GM21619 (cell line): ENCODE results near the gene SEMA4C.

ENCODE experiments used
- ATAC-seq: cut with Tn5 transposase; IDR thresholded peaks from one replicate; pipeline ENCODE4 v1.9.1; 2021; ENCODE audit not compliant: unreplicated experiment

SEMA4C gene

DNA sequence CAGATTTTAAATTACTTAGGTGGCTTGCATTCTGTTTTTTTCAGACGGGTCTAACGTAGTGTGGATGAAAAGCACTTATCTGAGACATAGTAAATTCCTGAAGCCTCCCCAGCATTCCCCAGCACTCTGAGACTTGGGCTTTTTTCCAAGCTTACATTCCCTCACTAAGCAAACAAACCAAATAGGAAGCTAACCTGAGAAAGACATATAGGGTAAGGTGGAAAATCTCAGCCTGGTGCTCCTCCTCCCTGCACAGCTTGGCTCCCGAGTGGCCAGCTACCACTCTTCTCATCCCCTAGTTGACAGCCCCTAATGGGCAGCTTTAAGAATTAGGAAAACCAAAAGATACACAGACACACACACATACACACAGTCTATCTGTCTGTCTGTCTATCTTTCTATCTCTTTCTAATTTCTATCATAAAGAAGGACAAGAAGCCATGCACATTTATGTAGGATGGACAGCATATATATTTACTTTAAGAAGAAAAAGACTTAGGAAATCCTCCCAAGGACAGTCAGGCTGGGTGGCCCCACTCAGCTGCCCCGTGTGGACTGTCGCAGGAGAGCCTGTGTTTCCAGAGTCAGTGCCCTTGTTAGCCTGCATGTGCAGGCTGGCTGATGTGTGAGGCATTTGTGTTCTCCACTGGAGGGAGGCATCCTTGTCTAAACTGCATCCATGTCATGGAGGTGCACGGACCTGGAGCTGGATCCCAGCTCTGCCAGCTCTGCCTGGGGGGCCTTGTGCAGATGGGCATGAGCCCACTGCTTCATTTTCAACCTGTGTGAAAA is 45.6 kb downstream of the SEMA4C start:
- ATAC-seq, result no peak

GRCh38 chr2:96823198-96823597 is 46.7 kb downstream of the SEMA4C start:
- ATAC-seq, result no peak

DNA sequence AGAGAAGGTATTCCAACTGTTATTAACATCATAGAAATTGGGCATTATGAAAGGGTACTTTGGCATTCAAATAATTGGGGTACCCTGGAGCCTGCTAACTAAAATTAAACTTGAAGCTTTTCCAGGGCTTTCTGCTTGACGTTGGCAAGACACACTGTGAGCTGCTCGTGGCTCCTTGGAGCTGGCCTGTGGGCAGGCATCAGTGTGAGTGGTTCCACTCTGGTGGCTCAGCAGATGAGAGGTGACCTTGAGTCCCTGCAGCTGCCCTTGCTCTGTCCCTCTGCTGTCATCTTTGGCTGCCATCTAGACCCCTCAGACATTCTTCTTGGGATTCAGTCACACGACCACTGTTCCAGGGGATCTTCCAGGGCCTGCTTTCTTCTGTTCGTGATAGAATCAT is 47.1 kb downstream of the SEMA4C start:
- no peak for ATAC-seq

DNA sequence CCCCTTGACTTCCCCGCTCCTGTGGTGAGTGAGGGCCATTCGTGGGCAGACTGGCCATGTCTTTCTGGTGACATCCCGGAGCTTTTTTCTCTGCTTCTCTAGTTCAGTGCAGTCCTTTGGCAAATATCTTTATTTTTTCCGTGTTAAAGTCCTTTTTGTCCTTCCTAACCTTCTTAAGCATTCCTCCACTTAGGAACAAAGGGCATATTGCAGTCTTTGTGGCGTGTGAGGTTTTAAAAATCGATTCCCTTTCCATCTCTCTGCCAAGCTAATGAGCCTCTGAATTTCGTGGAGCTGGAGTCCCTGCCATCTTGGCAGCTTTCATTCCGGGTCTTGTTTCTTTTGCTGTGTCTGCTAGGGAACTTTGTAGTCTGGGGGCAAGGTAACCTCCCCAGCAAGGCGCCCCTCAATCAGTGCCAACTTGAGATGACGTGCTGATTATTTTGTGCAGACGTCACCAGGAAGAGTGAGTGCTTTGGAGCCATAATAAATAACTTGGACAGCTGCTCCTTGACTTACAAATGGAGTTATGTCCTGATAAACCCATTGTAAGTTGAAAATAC is 48.7 kb downstream of the SEMA4C start:
- ATAC-seq, result no peak

DNA sequence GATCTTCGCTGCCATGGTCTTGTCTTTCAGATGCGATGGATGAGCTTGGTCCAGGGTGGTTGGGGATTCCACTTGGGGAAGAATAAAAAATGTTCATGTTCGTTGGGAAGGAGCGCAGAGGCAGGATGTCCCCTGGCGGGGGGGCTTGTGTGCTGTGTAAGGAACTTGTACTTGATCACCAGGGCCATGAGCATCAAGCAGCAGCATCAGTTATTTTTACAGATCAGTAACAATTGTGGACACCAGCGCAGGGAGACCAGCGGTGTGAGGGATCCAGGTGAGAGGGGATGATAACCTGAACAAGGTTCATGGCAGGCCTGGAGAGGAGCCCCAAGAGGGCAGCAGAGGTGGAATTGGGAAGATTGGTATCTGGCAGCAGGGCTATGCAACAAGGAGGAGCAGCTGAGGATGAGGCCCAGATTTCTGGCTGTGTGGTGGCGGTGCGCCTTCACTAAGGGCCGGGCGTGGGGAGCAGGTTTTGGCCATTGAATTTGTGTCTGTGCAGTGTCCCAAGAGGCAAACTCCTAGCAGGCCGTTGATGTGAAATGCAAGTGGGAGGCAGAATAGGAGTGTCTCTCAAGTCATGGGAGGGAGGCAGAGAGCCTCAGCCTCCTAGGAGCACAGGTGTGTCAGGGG is 49.9 kb downstream of the SEMA4C start:
- no peak for ATAC-seq

DNA sequence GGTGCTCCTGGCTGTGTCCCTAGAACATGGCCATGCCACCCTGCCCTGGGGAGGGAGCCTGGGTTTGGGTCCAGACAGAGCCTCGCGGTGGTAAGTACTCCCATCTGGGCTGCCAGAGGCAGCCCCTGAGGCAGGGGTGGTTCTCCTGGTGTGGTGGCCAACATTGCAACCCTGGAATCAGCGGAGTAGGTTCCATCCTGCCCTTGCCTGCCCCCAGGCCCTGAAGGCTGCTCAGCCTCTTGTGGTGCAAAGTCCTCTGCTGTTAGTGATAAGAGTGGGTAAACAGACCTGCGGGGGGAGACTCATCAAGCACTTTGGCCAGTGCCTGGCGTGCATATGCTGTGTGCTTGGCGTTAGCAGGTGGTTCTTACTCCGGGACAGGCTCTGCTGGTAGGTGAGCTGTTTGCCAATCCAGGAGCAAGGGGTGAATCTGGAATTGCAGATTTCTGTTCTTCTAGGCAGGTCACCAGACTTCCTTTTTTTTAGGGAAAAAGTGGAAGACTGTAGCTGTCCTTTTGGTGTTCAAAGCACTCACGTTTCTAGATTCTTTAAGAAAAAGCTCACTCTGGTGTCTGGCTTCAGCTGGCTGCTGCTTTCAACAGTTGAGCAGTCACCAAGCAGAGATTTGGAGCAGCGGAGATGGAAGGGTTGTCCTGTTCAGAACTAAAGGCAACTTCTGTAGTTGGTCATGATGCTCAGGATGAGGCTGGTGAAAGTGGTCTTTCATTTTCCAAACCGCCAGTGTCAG is 50.6 kb downstream of the SEMA4C start:
- no peak for ATAC-seq

- no peak for ATAC-seq
These were observed 52.0 kb downstream of the SEMA4C start for GRCh38 chr2:96817882-96818281.

DNA sequence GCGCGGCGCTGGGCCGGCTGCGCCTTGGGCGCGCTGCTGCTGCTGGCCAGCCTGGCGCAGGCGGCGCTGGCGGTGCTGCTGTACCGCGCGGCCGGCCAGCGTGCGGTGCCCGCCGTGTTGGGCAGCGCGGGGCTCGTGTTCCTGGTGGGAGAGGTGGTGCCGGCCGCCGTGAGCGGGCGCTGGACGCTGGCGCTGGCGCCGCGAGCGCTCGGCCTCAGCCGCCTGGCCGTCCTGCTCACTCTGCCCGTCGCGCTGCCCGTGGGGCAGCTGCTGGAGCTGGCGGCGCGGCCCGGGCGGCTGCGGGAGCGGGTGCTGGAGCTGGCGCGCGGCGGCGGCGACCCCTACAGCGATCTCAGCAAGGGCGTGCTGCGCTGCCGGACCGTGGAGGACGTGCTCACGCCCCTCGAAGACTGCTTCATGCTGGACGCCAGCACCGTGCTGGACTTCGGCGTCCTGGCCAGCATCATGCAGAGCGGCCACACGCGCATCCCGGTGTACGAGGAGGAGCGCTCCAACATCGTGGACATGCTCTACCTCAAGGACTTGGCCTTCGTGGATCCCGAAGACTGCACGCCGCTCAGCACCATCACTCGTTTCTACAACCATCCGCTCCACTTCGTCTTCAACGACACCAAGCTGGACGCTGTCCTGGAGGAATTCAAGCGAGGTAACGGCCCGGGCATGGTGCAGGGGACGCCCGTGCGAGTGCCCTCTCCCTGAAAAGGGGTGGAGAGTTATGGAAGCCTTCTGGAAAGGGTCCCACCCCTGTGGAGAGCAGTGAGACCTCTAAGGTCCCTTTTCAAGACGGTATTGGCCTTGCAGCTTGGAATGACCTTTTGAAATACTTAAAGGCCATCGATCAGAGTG is 52.8 kb downstream of the SEMA4C start:
- ATAC-seq, result no peak

- peak; percentile 90 for ATAC-seq
These were observed 53.6 kb downstream of the SEMA4C start, which contains the start of gene CNNM3 for GRCh38 chr2:96816127-96816835. Gene CNNM3 (plus strand): TSS chr2:96816268. CDS start chr2:96816278, 10 bp downstream.

- no peak for ATAC-seq
These were observed 54.4 kb downstream of the SEMA4C start for GRCh38 chr2:96815326-96816126.

DNA sequence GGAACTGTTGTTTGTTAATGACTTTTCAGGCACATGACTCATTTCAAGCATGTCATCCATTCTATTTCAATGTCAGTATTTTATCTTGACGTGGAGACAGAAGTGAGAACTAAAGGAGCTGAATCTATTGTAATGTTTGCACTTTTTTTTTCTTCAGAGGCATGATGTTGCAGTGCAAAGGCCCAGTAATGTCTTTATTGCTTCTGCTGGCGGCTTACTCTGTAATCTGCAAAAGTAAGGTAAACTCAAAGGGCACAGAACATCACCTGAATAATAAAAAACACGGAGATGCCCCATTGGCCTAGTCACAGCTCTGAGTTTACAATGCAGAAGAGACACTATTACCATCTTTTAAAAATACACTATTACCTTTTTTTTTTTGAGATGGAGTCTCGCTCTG is 56.2 kb downstream of the SEMA4C start:
- no peak for ATAC-seq

DNA sequence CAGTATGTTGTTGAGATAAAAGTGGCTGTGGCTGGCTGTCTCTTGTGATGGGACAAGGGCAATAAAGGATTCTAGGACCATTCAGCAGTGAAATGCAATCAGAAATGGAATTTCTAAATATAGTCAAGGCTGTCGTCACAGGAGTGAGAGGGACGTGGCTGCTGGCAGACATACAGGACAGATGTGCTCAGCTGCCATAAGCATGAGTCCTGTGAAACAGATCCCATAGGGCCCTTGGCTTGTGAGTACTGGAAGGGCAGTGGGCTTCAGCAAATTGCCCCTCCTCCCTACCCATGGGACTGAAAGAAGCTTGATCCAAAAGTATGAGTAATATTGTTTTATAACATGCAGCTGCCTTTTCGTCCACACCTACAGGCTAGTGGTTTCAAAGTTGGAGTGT is 58.0 kb downstream of the SEMA4C start:
- ATAC-seq, result no peak

DNA sequence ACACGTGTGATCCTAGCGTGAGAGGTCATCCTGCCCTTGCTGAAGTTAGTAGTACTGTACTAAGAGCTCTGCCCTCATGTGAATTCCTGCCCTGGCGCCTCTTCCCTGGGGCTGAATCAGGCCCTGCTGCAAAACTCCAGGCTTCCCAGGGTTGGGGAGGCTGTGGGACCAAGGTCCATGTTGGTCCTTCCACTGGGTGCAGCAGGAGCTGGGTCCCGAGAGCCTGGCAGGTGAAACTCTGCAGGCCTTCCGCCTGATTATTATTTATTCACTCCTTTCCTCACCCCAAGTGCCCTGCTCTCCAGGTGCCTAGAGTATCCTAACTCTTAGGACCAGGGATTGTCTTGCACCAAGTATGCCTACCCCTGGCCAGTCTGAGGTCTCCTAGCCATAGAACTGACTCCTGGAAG is 59.1 kb downstream of the SEMA4C start:
- no peak for ATAC-seq

DNA sequence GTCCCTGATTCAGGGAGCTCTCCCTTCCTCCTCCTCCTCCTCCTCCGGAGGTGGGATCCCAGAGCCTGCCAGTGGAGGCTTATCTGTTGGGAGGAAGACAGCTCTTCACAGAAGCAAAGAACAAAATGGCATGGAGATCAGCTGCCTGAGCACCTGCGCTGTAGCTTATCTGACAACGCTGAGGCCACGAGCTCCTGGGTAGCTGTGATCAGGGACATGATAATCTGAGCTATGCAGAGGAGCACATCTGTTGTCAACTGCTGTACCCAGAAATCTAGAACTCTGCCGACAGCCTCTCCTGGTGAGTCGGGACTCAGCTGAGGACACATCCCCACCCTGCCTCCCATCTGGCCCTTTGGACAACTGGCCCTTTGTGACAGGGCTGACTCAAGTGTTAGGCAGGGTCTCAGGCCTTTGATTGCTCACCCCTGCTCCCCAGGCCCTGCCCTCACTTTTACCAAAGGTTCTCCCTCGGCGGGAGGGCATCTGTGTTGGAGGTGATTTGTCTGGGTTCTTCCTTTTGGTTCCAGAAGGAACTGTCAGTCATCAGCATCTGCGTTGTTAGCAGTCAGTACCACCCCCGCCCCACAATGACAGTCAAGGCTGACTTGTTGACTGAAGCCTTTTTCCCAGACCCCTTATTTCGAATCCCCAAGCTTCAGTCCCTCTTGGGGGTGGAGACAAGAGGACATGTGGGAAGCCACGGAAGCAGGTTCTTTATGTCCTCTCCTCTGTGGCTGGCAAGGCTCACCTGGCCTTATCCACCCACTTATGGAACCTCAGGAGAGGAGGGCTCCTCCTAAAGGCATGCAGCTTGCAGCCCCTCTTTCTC is 59.7 kb downstream of the SEMA4C start:
- no peak for ATAC-seq
